Stimulated activated CD8-positive, alpha-beta memory T cell treated with anti-CD3 and anti-CD28 coated beads, Interleukin-12 subunit alpha, Interleukin-12 subunit beta, amount 100 ng/mL, for 1 hour (primary cell): Measurements from ENCODE around the gene LECT2.

Experiments used
- DNase-seq: peaks from one replicate; pipeline ENCODE4 v3.0.0-alpha.2; 2020; ENCODE audit warnings: low read depth

LECT2 gene

GRCh38 chr5:135934939-135935338, 19.8 kb downstream of the LECT2 start:
- no peak for DNase-seq

- no peak for DNase-seq
Observed at GRCh38 chr5:135930949-135931295, 23.9 kb downstream of the LECT2 start.

- DNase-seq, result no peak
Observed at GRCh38 chr5:135930029-135930948, 24.5 kb downstream of the LECT2 start.

- DNase-seq, result no peak
Observed at GRCh38 chr5:135921388-135921787, 33.4 kb downstream of the LECT2 start.

- no peak for DNase-seq
Observed at GRCh38 chr5:135920199-135920598, 34.6 kb downstream of the LECT2 start.

- no peak for DNase-seq
Observed at GRCh38 chr5:135916638-135917263, 38.0 kb downstream of the LECT2 start.

- no peak for DNase-seq
Observed at GRCh38 chr5:135915466-135916001, 39.2 kb downstream of the LECT2 start.

- DNase-seq, result no peak
Observed at GRCh38 chr5:135913713-135914626, 40.8 kb downstream of the LECT2 start.

GRCh38 chr5:135905144-135905543, 49.6 kb downstream of the LECT2 start:
- DNase-seq, result no peak

GRCh38 chr5:135901633-135902032, 53.1 kb downstream of the LECT2 start:
- no peak for DNase-seq

GRCh38 chr5:135900276-135900675, 54.5 kb downstream of the LECT2 start:
- no peak for DNase-seq

- no peak for DNase-seq
Observed at GRCh38 chr5:135898651-135899050, 56.1 kb downstream of the LECT2 start.
